GM23338 (cell line): ENCODE measurements around the gene CHIC2. TPM values are rescaled to one million over a fixed set of nuclear protein-coding genes. Genes with fewer than 3 reads are reported as not detected.
"Not testable (repeated sequence)": the region's sequence is repeated elsewhere in the genome, so short reads cannot be mapped to it uniquely, and the experiment has no call there.

Source experiments
- ATAC-seq: fragments of 200-7000 bp; cut with Tn5 transposase; 3 replicates; pipeline ENCODE4 v1.9.1; 2020
- DNase-seq: peaks from one replicate; pipeline ENCODE4 v3.0.0-alpha.2; 2015; ENCODE audit warnings: low spot score
- H2AFZ ChIP-seq: fragments of 200-600 bp; sonication (generic); 2 replicates; pipeline ENCODE4 v1.8.0; 2016; ENCODE audit warnings: antibody characterized with exemption, mild to moderate bottlenecking, moderate library complexity
- H3F3A ChIP-seq: fragments of 200-600 bp; sonication (generic); replicated peaks from 2 replicates; pipeline ENCODE4 v1.8.0; 2017; ENCODE audit warnings: antibody characterized with exemption, mixed run types, low read depth
- H3K27ac ChIP-seq: fragments of 200-600 bp; sonication (generic); 2 replicates; pipeline ENCODE4 v1.6.1; 2016; ENCODE audit warnings: low read depth
- H3K27me3 ChIP-seq: fragments of 200-600 bp; sonication (generic); 2 replicates; pipeline ENCODE4 v1.8.0; 2016; ENCODE audit warnings: mild to moderate bottlenecking, mixed run types, moderate library complexity; ENCODE audit not compliant: insufficient read depth
- H3K36me3 ChIP-seq: fragments of 200-600 bp; sonication (generic); 2 replicates; pipeline ENCODE4 v1.8.0; 2016; ENCODE audit warnings: mild to moderate bottlenecking; ENCODE audit not compliant: insufficient read depth
- H3K4me1 ChIP-seq: fragments of 200-600 bp; sonication (generic); 2 replicates; pipeline ENCODE4 v1.8.0; 2016; ENCODE audit warnings: mild to moderate bottlenecking, moderate library complexity; ENCODE audit not compliant: insufficient read depth
- H3K4me2 ChIP-seq: fragments of 200-600 bp; sonication (generic); 2 replicates; pipeline ENCODE4 v1.7.1; 2017; ENCODE audit warnings: mixed run types
- H3K4me3 ChIP-seq: fragments of 200-600 bp; sonication (generic); 2 replicates; pipeline ENCODE4 v1.6.1; 2016; ENCODE audit warnings: mixed run types
- H3K79me2 ChIP-seq: fragments of 200-600 bp; sonication (generic); replicated peaks from 2 replicates; pipeline ENCODE4 v1.8.0; 2017; ENCODE audit warnings: mild to moderate bottlenecking; ENCODE audit not compliant: insufficient read depth
- H3K9me2 ChIP-seq: fragments of 200-600 bp; sonication (generic); 2 replicates; pipeline ENCODE4 v1.8.0; 2017; ENCODE audit not compliant: insufficient read depth
- H4K20me1 ChIP-seq: fragments of 200-600 bp; sonication (generic); replicated peaks from 2 replicates; pipeline ENCODE4 v1.8.0; 2017; ENCODE audit warnings: mild to moderate bottlenecking; ENCODE audit not compliant: insufficient read depth
- H3K27ac Mint-ChIP-seq: 2 replicates; pipeline ENCODE4 v1.8.0; 2020; ENCODE audit warnings: inconsistent platforms, mild to moderate bottlenecking, moderate library complexity, mixed read lengths
- H3K27me3 Mint-ChIP-seq: 3 replicates; pipeline ENCODE4 v1.8.0; 2022; ENCODE audit warnings: low read depth, mild to moderate bottlenecking, moderate library complexity, mixed read lengths, inconsistent platforms; ENCODE audit not compliant: insufficient read depth, poor library complexity
- H3K36me3 Mint-ChIP-seq: 3 replicates; pipeline ENCODE4 v1.8.0; 2021; ENCODE audit warnings: low read depth, mild to moderate bottlenecking, inconsistent platforms, moderate library complexity, mixed read lengths
- H3K4me1 Mint-ChIP-seq: 3 replicates; pipeline ENCODE4 v1.8.0; 2020; ENCODE audit warnings: mild to moderate bottlenecking, inconsistent platforms, mixed read lengths
- H3K4me3 Mint-ChIP-seq: 3 replicates; pipeline ENCODE4 v1.8.0; 2021; ENCODE audit warnings: moderate library complexity, mild to moderate bottlenecking, inconsistent platforms, mixed read lengths
- H3K9me3 Mint-ChIP-seq: 3 replicates; pipeline ENCODE4 v1.8.0; 2020; ENCODE audit warnings: moderate library complexity, mild to moderate bottlenecking, inconsistent platforms, mixed read lengths
- EZH2 ChIP-seq: fragments of 200-600 bp; sonication (generic); IDR thresholded peaks from one replicate; pipeline ENCODE4 v1.8.0; 2017; ENCODE audit warnings: antibody characterized with exemption, mild to moderate bottlenecking, low read depth; ENCODE audit not compliant: unreplicated experiment
- NANOG ChIP-seq: IDR thresholded peaks from 2 replicates; pipeline ENCODE4 v1.6.1; 2016; ENCODE audit warnings: antibody characterized with exemption, borderline replicate concordance
- POLR2AphosphoS5 ChIP-seq: IDR thresholded peaks from 2 replicates; pipeline ENCODE4 v1.6.1; 2016; ENCODE audit warnings: antibody characterized with exemption, low read depth
- REST ChIP-seq: IDR thresholded peaks from one replicate; pipeline ENCODE4 v1.6.1; 2018; ENCODE audit warnings: antibody characterized with exemption; ENCODE audit not compliant: unreplicated experiment
- STAT1 ChIP-seq: IDR thresholded peaks from one replicate; pipeline ENCODE4 v1.6.1; 2016; ENCODE audit warnings: antibody characterized with exemption; ENCODE audit not compliant: unreplicated experiment
- ZNF331 ChIP-seq: fragments of 250-450 bp; sonication (Bioruptor Pico); IDR thresholded peaks from 2 replicates; pipeline ENCODE4 v1.5.0; 2020; ENCODE audit warnings: low read depth, mild to moderate bottlenecking, moderate library complexity
- ZNF462 ChIP-seq: fragments of 250-450 bp; sonication (Bioruptor Pico); IDR thresholded peaks from 2 replicates; pipeline ENCODE4 v1.5.0; 2020; ENCODE audit warnings: mild to moderate bottlenecking, moderate library complexity
- polyA plus RNA-seq: library from polyadenylated mRNA; unstranded; fragments of >200 nt; fragmentation: Nextera tagmentation; extraction: Ambion mirVana; gene quantifications from 2 replicates; pipeline ENCODE4 v1.2.1, GENCODE V29; 2016
- total RNA-seq: library from RNA; depleted of rRNA; stranded (reverse); fragments of >200 nt; shearing (Covaris generic); gene quantifications from 2 replicates; pipeline ENCODE4 v1.2.3, GENCODE V29; 2014

CHIC2 gene
- total and polyA plus RNA-seq, 2 experiments from 2014 or later: 17.2 to 18.3 TPM

- no peak for TF ChIP-seq REST
- no peak for TF ChIP-seq STAT1
- no peak for TF ChIP-seq ZNF331 (CRISPR knock-in tag)
Measured at GRCh38 chr4:54050214-54050904, 14.0 kb downstream of the CHIC2 start (continued).

- not testable (repeated sequence) for H3K4me1 Mint-ChIP-seq, H3F3A ChIP-seq, H3K9me3 Mint-ChIP-seq, H3K4me3 Mint-ChIP-seq, ATAC-seq, H3K27me3 ChIP-seq, DNase-seq, H3K4me2 ChIP-seq, H3K27ac ChIP-seq, H3K27ac Mint-ChIP-seq, H4K20me1 ChIP-seq, H3K27me3 Mint-ChIP-seq, H3K36me3 ChIP-seq, H3K4me1 ChIP-seq, H3K4me3 ChIP-seq, H3K9me2 ChIP-seq, H2AFZ ChIP-seq
- H3K79me2 ChIP-seq: peaks cover 21% of the 10 kb centered on the region
- peaks cover 16% of the 10 kb centered on the region; the same call in 2 of the 3 replicates for H3K36me3 Mint-ChIP-seq
Measured at GRCh38 chr4:54043630-54044029, 20.8 kb downstream of the CHIC2 start.

GRCh38 chr4:54041933-54042332, 22.5 kb downstream of the CHIC2 start:
- no peaks in the 10 kb centered on the region for H3K27me3 ChIP-seq
- H3K36me3 ChIP-seq: no peaks in the 10 kb centered on the region
- H3K36me3 Mint-ChIP-seq: peaks cover 6% of the 10 kb centered on the region; the same call in 2 of the 3 replicates
- no peaks in the 10 kb centered on the region for H3K9me3 Mint-ChIP-seq
- no peak overlapping the region for H3K27ac ChIP-seq
- no peak overlapping the region for H3K4me3 Mint-ChIP-seq
- no peak overlapping the region for H3K4me2 ChIP-seq
- H3K79me2 ChIP-seq: peaks cover 24% of the 10 kb centered on the region
- ATAC-seq (no peak), DNase-seq (no peak)
- no peak overlapping the region for H2AFZ ChIP-seq
- no peaks in the 10 kb centered on the region for H3K4me1 ChIP-seq
- no peaks in the 10 kb centered on the region for H3K4me1 Mint-ChIP-seq
- H3K27ac Mint-ChIP-seq: no peak overlapping the region
- H3K4me3 ChIP-seq: no peak overlapping the region
- 0 out of 2 replicates have a peak, but pooled peaks cover 4% of the 10 kb centered on the region for H4K20me1 ChIP-seq
- no peaks in the 10 kb centered on the region for H3K27me3 Mint-ChIP-seq
- TF ChIP-seq EZH2: no peak
- no peak for TF ChIP-seq POLR2AphosphoS5
- no peak for TF ChIP-seq NANOG
- no peak for TF ChIP-seq ZNF462 (CRISPR knock-in tag)
- no peaks in the 10 kb centered on the region for H3K9me2 ChIP-seq
- H3F3A ChIP-seq: no peaks in the 10 kb centered on the region
